Measurements from ENCODE around the gene MTARC2. TPM values are rescaled to one million over a fixed set of nuclear protein-coding genes. Genes with fewer than 3 reads are reported as not detected.

The MTARC2 gene
- polyA plus RNA-seq, 1 donor from 2014 or later = not detected

- Histone ChIP-seq H2AFZ (ENCODE audit: low read depth, low read length) (no peak overlapping the region), H3K36me3 (ENCODE audit: insufficient read depth, low read length) (no peaks in the 10 kb centered on the region), H3K9me3 (ENCODE audit: low read length) (no peaks in the 10 kb centered on the region), H3K79me2 (replicated peaks; ENCODE audit: insufficient read depth, low read length) (no peaks in the 10 kb centered on the region), H3K9ac (ENCODE audit: low read length) (no peak overlapping the region), H3K27me3 (ENCODE audit: insufficient read depth, low read depth, low read length) (no peaks in the 10 kb centered on the region), H3K27ac (ENCODE audit: low read length) (no peak overlapping the region), H3K4me2 (ENCODE audit: low read length) (no peak overlapping the region), H3K9me2 (ENCODE audit: insufficient read depth, low read length) (no peaks in the 10 kb centered on the region), H4K20me1 (ENCODE audit: insufficient read depth) (no peaks in the 10 kb centered on the region), H3K4me3 (ENCODE audit: low read length) (no peak overlapping the region), H3F3A (ENCODE audit: insufficient read depth, low read length, poor library complexity, severe bottlenecking) (no peaks in the 10 kb centered on the region)
- TF ChIP-seq RAD21 (conservative IDR thresholded peaks at IDR 0.05) (no peak), MXI1 (conservative IDR thresholded peaks at IDR 0.05; ENCODE audit: poor library complexity, severe bottlenecking) (no peak), EP300 (conservative IDR thresholded peaks at IDR 0.05; ENCODE audit: poor library complexity, severe bottlenecking) (no peak), EZH2 (IDR thresholded peaks at IDR 0.05; ENCODE audit: borderline replicate concordance, insufficient read depth, low read length, poor library complexity, severe bottlenecking) (no peak), POLR2AphosphoS5 (IDR thresholded peaks at IDR 0.05) (no peak), SMC3 (conservative IDR thresholded peaks at IDR 0.05; ENCODE audit: poor library complexity) (no peak), TAF1 (IDR thresholded peaks at IDR 0.05; ENCODE audit: low read depth) (no peak)
- TF ChIP-seq, protein P1, sequence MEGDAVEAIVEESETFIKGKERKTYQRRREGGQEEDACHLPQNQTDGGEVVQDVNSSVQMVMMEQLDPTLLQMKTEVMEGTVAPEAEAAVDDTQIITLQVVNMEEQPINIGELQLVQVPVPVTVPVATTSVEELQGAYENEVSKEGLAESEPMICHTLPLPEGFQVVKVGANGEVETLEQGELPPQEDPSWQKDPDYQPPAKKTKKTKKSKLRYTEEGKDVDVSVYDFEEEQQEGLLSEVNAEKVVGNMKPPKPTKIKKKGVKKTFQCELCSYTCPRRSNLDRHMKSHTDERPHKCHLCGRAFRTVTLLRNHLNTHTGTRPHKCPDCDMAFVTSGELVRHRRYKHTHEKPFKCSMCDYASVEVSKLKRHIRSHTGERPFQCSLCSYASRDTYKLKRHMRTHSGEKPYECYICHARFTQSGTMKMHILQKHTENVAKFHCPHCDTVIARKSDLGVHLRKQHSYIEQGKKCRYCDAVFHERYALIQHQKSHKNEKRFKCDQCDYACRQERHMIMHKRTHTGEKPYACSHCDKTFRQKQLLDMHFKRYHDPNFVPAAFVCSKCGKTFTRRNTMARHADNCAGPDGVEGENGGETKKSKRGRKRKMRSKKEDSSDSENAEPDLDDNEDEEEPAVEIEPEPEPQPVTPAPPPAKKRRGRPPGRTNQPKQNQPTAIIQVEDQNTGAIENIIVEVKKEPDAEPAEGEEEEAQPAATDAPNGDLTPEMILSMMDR (IDR thresholded peaks at IDR 0.05; ENCODE audit: poor library complexity, severe bottlenecking) = no peak
- TF ChIP-seq, protein P2, sequence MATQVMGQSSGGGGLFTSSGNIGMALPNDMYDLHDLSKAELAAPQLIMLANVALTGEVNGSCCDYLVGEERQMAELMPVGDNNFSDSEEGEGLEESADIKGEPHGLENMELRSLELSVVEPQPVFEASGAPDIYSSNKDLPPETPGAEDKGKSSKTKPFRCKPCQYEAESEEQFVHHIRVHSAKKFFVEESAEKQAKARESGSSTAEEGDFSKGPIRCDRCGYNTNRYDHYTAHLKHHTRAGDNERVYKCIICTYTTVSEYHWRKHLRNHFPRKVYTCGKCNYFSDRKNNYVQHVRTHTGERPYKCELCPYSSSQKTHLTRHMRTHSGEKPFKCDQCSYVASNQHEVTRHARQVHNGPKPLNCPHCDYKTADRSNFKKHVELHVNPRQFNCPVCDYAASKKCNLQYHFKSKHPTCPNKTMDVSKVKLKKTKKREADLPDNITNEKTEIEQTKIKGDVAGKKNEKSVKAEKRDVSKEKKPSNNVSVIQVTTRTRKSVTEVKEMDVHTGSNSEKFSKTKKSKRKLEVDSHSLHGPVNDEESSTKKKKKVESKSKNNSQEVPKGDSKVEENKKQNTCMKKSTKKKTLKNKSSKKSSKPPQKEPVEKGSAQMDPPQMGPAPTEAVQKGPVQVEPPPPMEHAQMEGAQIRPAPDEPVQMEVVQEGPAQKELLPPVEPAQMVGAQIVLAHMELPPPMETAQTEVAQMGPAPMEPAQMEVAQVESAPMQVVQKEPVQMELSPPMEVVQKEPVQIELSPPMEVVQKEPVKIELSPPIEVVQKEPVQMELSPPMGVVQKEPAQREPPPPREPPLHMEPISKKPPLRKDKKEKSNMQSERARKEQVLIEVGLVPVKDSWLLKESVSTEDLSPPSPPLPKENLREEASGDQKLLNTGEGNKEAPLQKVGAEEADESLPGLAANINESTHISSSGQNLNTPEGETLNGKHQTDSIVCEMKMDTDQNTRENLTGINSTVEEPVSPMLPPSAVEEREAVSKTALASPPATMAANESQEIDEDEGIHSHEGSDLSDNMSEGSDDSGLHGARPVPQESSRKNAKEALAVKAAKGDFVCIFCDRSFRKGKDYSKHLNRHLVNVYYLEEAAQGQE (IDR thresholded peaks at IDR 0.05; ENCODE audit: borderline replicate concordance) = no peak
Measured at GRCh38 chr1:220727519-220727918, 20.6 kb upstream of the MTARC2 start.

- no peaks in the 10 kb centered on the region for H3K9me3 ChIP-seq (ENCODE audit: low read length)
- no peaks in the 10 kb centered on the region for H3K27me3 ChIP-seq (ENCODE audit: insufficient read depth, low read depth, low read length)
- no peaks in the 10 kb centered on the region for H3K79me2 ChIP-seq (replicated peaks; ENCODE audit: insufficient read depth, low read length)
- H3F3A ChIP-seq (ENCODE audit: insufficient read depth, low read length, poor library complexity, severe bottlenecking) = no peaks in the 10 kb centered on the region
- no peaks in the 10 kb centered on the region for H4K20me1 ChIP-seq (ENCODE audit: insufficient read depth)
- H2AFZ ChIP-seq (ENCODE audit: low read depth, low read length) = no peak overlapping the region
- TF ChIP-seq POLR2AphosphoS5 (IDR thresholded peaks at IDR 0.05) = no peak
- no peak for TF ChIP-seq EP300 (conservative IDR thresholded peaks at IDR 0.05; ENCODE audit: poor library complexity, severe bottlenecking)
- no peak for TF ChIP-seq TAF1 (IDR thresholded peaks at IDR 0.05; ENCODE audit: low read depth)
- H3K27ac ChIP-seq (ENCODE audit: low read length) = no peak overlapping the region
- no peaks in the 10 kb centered on the region for H3K36me3 ChIP-seq (ENCODE audit: insufficient read depth, low read length)
- no peak overlapping the region for H3K4me2 ChIP-seq (ENCODE audit: low read length)
- no peaks in the 10 kb centered on the region for H3K9me2 ChIP-seq (ENCODE audit: insufficient read depth, low read length)
- H3K9ac ChIP-seq (ENCODE audit: low read length) = no peak overlapping the region
- no peak overlapping the region for H3K4me3 ChIP-seq (ENCODE audit: low read length)
Measured at GRCh38 chr1:220730486-220730885, 17.6 kb upstream of the MTARC2 start.

- no peak overlapping the region for H3K4me2 ChIP-seq (ENCODE audit: low read length)
- H3K36me3 ChIP-seq (ENCODE audit: insufficient read depth, low read length) = no peaks in the 10 kb centered on the region
- no peak overlapping the region for H2AFZ ChIP-seq (ENCODE audit: low read depth, low read length)
- H3K4me3 ChIP-seq (ENCODE audit: low read length) = no peak overlapping the region
- H4K20me1 ChIP-seq (ENCODE audit: insufficient read depth) = no peaks in the 10 kb centered on the region
- no peaks in the 10 kb centered on the region for H3F3A ChIP-seq (ENCODE audit: insufficient read depth, low read length, poor library complexity, severe bottlenecking)
- H3K27ac ChIP-seq (ENCODE audit: low read length) = no peak overlapping the region
- H3K27me3 ChIP-seq (ENCODE audit: insufficient read depth, low read depth, low read length) = no peaks in the 10 kb centered on the region
- no peaks in the 10 kb centered on the region for H3K9me2 ChIP-seq (ENCODE audit: insufficient read depth, low read length)
- no peaks in the 10 kb centered on the region for H3K9me3 ChIP-seq (ENCODE audit: low read length)
- no peak for TF ChIP-seq MXI1 (conservative IDR thresholded peaks at IDR 0.05; ENCODE audit: poor library complexity, severe bottlenecking)
- TF ChIP-seq RAD21 (conservative IDR thresholded peaks at IDR 0.05) = no peak
- no peak for TF ChIP-seq TAF1 (IDR thresholded peaks at IDR 0.05; ENCODE audit: low read depth)
- no peak for TF ChIP-seq EP300 (conservative IDR thresholded peaks at IDR 0.05; ENCODE audit: poor library complexity, severe bottlenecking)
- TF ChIP-seq, protein P1 (IDR thresholded peaks at IDR 0.05; ENCODE audit: poor library complexity, severe bottlenecking) = no peak
- TF ChIP-seq SMC3 (conservative IDR thresholded peaks at IDR 0.05; ENCODE audit: poor library complexity) = no peak
- TF ChIP-seq, protein P2 (IDR thresholded peaks at IDR 0.05; ENCODE audit: borderline replicate concordance) = no peak
- no peak for TF ChIP-seq EZH2 (IDR thresholded peaks at IDR 0.05; ENCODE audit: borderline replicate concordance, insufficient read depth, low read length, poor library complexity, severe bottlenecking)
- TF ChIP-seq POLR2AphosphoS5 (IDR thresholded peaks at IDR 0.05) = no peak
- no peaks in the 10 kb centered on the region for H3K79me2 ChIP-seq (replicated peaks; ENCODE audit: insufficient read depth, low read length)
- H3K9ac ChIP-seq (ENCODE audit: low read length) = no peak overlapping the region
Measured at GRCh38 chr1:220732137-220732536, 16.0 kb upstream of the MTARC2 start.
